Tibial nerve (tissue), 4 donors: ENCODE results near the gene ERBB3.

ENCODE experiments used
- CTCF ChIP-seq, 5 experiments: fragments of 200-600 bp in 3 of 5; fragments of 450-650 bp in 2 of 5; sonication (generic) in 3 of 5; IDR thresholded peaks; one replicate each; pipeline ENCODE4 v1.5.1; 2016 to 2019; ENCODE audit warnings: antibody characterized with exemption in 5 of 5, mild to moderate bottlenecking in 3 of 5, moderate library complexity in 2 of 5
- EP300 ChIP-seq, 2 donors: sonication (generic); formaldehyde crosslinking; IDR thresholded peaks; one replicate each; pipeline ENCODE4 v1.6.1; 2017; ENCODE audit warnings: antibody characterized with exemption in 2 of 2, mild to moderate bottlenecking in 1 of 2

- no peak for TF ChIP-seq CTCF (IDR thresholded peaks at IDR 0.05)
- no peak for TF ChIP-seq EP300 (IDR thresholded peaks at IDR 0.05)
Observed at GRCh38 chr12:56040963-56041551, 38.9 kb upstream of the ERBB3 start.
